ENCODE measurements around the gene PPP2R2B. TPM values are rescaled to one million over a fixed set of nuclear protein-coding genes. Genes with fewer than 3 reads are reported as not detected.

The PPP2R2B gene
- total and polyA plus RNA-seq, 2 experiments from 2014 or later = 14.4 to 21.1 TPM

DNA sequence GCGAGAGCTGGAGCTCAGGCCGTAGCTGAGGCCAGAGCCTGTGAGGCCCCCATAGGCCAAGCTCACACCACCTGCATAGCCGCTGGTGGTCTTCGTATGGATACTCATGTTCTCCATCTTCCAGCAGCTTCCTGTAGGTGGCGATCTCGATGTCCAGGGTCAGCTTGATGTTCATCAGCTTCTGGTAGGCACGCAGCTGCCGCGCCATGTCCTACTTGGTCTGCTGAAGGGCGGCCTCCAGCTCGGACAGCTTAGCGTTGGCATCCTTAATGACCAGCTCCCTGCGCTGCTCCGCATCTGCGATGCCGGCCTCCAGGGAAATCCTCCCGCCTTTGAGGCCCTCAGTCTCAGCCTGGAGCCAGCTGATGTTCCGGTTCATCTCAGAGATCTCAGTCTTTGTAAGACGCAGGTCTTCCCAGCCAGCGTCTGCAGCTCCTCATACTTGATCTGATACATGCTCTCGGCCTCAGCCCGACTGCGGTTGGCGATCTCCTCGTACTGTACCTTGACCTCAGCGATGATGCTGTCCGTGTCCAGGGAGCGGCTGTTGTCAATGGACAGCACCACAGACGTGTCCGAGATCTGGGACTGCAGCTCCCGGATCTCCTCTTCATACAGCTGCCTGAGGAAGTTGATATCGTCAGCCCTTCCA, 172.1 kb downstream of the PPP2R2B start:
- DNase-seq (ENCODE audit: low read depth in 1 of 2, low spot score in 1 of 2) = no peak

DNA sequence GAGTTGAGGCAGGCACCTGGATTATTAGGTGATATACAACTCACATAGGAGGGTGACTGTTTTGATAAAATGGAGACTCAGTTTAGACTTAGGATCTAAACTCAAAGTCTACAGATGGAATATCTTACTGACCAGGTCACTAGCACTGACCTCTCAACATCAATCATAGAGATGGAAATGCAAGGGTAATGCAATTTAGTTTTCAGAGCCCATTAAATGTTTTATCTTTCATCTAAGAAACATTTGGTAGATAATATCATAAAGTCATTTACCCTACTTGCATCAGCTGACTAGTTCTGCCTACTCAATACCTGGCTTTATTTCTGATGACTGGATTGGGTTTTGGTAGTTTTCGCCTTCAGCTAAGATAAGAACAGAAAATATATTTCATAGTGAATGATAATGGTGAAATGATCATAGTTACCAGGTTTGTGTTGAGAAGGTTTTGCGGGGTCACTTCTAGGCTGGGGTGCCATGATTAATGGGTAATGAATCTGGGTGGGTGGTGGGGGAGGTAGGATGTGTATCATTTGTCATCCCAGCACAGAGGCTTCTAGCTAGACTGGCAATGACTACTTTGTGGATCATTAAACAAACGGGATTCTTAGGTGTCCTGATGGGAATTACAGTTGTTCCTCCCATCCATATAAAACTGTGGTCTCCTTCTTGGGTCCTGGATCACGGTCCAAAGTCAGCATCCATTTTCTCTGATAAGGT, 173.4 kb downstream of the PPP2R2B start:
- DNase-seq (ENCODE audit: low read depth in 1 of 2, low spot score in 1 of 2) = no peak
- Histone ChIP-seq H3K27ac (no peak overlapping the region), H3K27me3 (no peaks in the 10 kb centered on the region), H3K36me3 (no peaks in the 10 kb centered on the region), H3K9me3 (ENCODE audit: low read depth) (no peaks in the 10 kb centered on the region), H3K4me1 (ENCODE audit: low read depth) (peaks cover 26% of the 10 kb centered on the region), H3K4me3 (no peak overlapping the region)
- TF ChIP-seq CTCF (IDR thresholded peaks at IDR 0.05; ENCODE audit: low read depth, low read length) = no peak

More for the DNA sequence above, 172.1 kb downstream of the PPP2R2B start:
- Histone ChIP-seq H3K27me3 (no peaks in the 10 kb centered on the region), H3K4me3 (no peak overlapping the region), H3K36me3 (no peaks in the 10 kb centered on the region), H3K27ac (no peak overlapping the region), H3K9me3 (ENCODE audit: low read depth) (no peaks in the 10 kb centered on the region), H3K4me1 (ENCODE audit: low read depth) (peaks cover 15% of the 10 kb centered on the region)
- no peak for TF ChIP-seq CTCF (IDR thresholded peaks at IDR 0.05; ENCODE audit: low read depth, low read length)

DNA sequence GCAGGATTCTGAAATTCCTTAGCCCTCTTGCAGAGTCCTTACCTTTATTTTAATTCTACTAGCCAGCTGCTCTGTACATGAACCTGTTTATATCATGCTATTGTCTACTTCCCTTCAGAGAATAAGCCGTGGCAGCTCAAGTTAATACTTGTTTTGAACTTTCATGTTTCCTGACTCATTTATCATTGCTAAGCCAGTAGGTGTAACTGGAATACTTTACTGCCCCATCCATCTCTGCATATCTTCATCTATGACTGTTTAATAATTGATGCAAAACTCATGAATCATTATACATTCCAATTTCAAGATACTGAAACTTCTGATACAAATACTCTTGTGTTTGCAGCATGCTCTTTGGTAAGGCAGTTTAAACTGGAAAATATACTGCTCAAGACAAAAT, 174.7 kb downstream of the PPP2R2B start:
- TF ChIP-seq CTCF (IDR thresholded peaks at IDR 0.05; ENCODE audit: low read depth, low read length) = no peak
- Histone ChIP-seq H3K27me3 (no peaks in the 10 kb centered on the region), H3K9me3 (ENCODE audit: low read depth) (no peaks in the 10 kb centered on the region), H3K27ac (no peak overlapping the region), H3K4me1 (ENCODE audit: low read depth) (peaks cover 35% of the 10 kb centered on the region), H3K4me3 (no peak overlapping the region), H3K36me3 (no peaks in the 10 kb centered on the region)
- no peak for DNase-seq (ENCODE audit: low read depth in 1 of 2, low spot score in 1 of 2)

DNA sequence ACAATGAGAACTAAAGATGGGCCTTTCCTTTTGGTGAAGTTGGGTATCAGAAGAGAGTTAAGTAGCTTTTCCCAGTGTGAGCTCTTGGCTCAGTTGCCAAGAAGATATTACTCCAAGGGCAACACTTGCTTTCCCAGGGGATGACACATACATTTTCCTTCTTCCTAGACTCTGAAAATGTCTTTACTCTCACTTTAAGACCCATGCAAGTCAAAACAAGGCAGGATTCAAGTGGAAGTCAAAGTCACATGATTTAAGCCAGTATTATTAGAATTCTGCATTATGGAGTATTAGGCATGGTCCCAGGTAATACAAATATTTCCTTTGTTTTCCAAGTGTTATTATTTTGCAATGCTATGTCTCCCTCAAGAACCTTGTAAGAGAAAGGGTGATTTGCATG, 175.1 kb downstream of the PPP2R2B start:
- Histone ChIP-seq H3K36me3 (no peaks in the 10 kb centered on the region), H3K4me3 (no peak overlapping the region), H3K9me3 (ENCODE audit: low read depth) (no peaks in the 10 kb centered on the region), H3K27me3 (no peaks in the 10 kb centered on the region), H3K4me1 (ENCODE audit: low read depth) (peaks cover 35% of the 10 kb centered on the region), H3K27ac (no peak overlapping the region)
- DNase-seq (ENCODE audit: low read depth in 1 of 2, low spot score in 1 of 2) = no peak
- no peak for TF ChIP-seq CTCF (IDR thresholded peaks at IDR 0.05; ENCODE audit: low read depth, low read length)

DNA sequence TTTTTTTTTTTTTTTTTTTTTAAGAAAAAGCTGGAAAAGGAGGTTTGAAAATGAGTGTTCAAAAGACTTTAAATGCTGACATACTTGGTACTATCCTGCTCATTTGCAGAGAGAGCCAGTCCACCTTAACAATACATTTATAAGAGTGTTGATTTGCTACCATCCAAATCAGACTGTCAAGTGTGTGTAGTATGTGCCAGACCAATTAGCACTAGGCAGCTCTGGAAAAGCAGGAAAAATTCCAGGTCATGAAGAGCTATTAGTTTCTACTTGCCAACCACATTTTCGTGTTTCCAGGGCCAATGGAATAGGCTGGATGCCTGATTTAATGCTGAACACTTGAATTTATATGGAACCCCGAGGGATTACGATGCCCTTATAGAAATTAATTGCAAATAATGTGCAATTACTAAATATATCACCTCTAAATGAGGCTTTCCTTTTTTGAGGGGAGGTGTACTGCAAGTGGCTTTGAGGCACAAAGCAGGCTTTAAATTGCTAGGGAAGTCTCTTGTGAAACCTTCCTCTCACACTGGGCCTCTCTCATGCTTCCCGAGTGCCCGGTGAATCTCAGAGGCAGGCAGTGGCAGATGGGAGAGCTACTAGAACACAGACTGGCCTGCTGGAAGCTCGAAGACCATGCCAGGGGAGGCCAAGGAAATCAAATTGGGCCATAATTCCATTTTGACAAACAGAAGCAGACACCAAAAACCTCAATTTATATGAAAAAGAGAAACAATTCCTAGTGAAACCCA, 178.7 kb downstream of the PPP2R2B start:
- peaks cover 35% of the 10 kb centered on the region for H3K4me1 ChIP-seq (ENCODE audit: low read depth)
- TF ChIP-seq CTCF (IDR thresholded peaks at IDR 0.05; ENCODE audit: low read depth, low read length) = no peak
- DNase-seq (ENCODE audit: low read depth in 1 of 2, low spot score in 1 of 2) = peak in 1 of 2 donors; percentile 36
- H3K27me3 ChIP-seq = no peaks in the 10 kb centered on the region
- H3K27ac ChIP-seq = no peak overlapping the region
- H3K36me3 ChIP-seq = no peaks in the 10 kb centered on the region
- H3K9me3 ChIP-seq (ENCODE audit: low read depth) = no peaks in the 10 kb centered on the region
- no peak overlapping the region for H3K4me3 ChIP-seq

Data from cardiac muscle cell (in vitro differentiated cells and primary cell).